Sigmoid colon (tissue), 4 donors: ENCODE results near the gene SLC25A1.

Experiments used
- CTCF ChIP-seq, 4 experiments: fragments of 450-650 bp in 3 of 4; fragments of 200-600 bp in 1 of 4; IDR thresholded peaks; one replicate each; pipeline ENCODE4 v1.5.1; 2016 to 2019; ENCODE audit warnings: antibody characterized with exemption in 4 of 4, mild to moderate bottlenecking in 3 of 4, moderate library complexity in 2 of 4
- EP300 ChIP-seq, 4 donors: sonication (generic); formaldehyde crosslinking; IDR thresholded peaks; one replicate each; pipeline ENCODE4 v1.6.1; 2017; ENCODE audit warnings: antibody characterized with exemption in 4 of 4
- POLR2A ChIP-seq, 2 donors: fragments of 450-650 bp; IDR thresholded peaks; one replicate each; pipeline ENCODE4 v1.6.1; 2016; ENCODE audit warnings: antibody characterized with exemption in 2 of 2, mild to moderate bottlenecking in 2 of 2, moderate library complexity in 2 of 2
- POLR2AphosphoS5 ChIP-seq, 4 donors: sonication (generic); formaldehyde crosslinking; IDR thresholded peaks; one replicate each; pipeline ENCODE4 v1.6.1; 2017; ENCODE audit warnings: antibody characterized with exemption in 4 of 4

- TF ChIP-seq CTCF (IDR thresholded peaks at IDR 0.05) = no peak
- no peak for TF ChIP-seq POLR2A (IDR thresholded peaks at IDR 0.05)
- no peak for TF ChIP-seq EP300 (IDR thresholded peaks at IDR 0.05)
- TF ChIP-seq POLR2AphosphoS5 (IDR thresholded peaks at IDR 0.05) = no peak
These were observed 36.1 kb downstream of the SLC25A1 start for GRCh38 chr22:19142394-19142793.
